CD4-positive, alpha-beta T cell treated with Interleukin-6 for 4 hours (primary cell): ENCODE measurements around the gene EXOC3L4.

Source experiments
- DNase-seq: peaks from one replicate; pipeline ENCODE4 v3.0.0-alpha.2; 2020; ENCODE audit warnings: mixed read lengths

The EXOC3L4 gene

DNA sequence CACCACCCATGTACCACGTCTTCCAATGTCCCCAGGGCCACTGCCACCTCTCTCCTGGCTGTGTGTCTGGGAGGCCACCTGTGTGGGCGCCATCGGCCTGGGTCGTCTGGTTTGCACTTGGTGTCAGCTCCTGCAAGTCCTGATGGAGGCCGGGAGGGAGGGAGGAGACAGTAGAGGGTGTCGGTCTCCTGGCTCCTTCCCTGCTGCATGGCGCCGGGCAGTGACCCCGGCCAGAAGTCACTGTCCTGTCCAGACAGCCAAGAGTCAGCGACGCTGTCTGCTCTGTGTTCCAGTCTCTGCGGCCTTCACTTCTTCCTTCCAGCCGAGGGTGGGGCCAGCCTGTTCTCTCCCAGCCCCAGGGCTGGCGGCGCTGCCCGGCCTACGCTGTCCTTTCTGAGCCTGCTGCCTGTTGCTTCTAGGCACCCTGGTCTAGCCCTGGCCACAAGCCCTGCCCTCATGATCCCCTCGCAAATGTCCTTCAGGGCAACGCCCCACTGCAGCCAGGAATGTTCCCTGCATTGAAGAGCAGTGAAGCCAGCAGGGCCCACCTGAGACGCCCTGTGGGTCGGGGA lies 23.5 kb upstream of the EXOC3L4 start:
- DNase-seq, result no peak

DNA sequence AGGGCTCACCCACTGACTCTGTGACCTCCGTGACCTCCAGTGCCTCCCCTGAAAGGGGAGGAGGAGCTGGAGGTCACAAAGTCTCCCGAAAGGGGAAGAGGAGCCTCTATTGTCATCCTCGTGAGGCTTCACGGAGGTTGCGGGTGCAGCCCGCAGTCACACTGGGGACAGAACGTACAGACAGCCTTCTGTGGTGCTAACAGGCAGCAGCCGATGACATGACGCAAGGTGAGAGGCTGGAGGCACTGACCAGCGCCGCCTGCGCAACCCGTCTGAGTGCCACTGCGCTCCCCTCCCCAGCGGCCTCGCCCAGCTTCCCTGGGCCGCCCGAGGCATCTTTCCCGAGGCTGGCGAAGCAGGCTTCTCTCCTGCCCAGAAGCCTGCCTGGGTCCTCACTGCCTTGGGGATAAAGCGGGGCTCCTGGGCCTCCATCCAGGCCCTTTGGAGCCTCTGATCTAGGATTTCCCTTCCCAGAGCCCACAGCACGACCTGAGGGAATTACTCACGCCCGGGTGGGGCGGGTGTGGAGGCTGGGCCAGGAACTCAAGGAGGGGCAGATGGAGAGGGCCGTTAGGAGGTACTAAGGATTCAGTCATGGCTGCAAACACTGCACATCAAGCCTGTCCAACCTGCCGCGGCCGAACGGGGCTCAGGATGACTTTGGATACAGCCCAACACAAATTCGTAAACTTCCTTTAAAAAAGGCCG lies 22.8 kb upstream of the EXOC3L4 start:
- DNase-seq, result no peak

DNA sequence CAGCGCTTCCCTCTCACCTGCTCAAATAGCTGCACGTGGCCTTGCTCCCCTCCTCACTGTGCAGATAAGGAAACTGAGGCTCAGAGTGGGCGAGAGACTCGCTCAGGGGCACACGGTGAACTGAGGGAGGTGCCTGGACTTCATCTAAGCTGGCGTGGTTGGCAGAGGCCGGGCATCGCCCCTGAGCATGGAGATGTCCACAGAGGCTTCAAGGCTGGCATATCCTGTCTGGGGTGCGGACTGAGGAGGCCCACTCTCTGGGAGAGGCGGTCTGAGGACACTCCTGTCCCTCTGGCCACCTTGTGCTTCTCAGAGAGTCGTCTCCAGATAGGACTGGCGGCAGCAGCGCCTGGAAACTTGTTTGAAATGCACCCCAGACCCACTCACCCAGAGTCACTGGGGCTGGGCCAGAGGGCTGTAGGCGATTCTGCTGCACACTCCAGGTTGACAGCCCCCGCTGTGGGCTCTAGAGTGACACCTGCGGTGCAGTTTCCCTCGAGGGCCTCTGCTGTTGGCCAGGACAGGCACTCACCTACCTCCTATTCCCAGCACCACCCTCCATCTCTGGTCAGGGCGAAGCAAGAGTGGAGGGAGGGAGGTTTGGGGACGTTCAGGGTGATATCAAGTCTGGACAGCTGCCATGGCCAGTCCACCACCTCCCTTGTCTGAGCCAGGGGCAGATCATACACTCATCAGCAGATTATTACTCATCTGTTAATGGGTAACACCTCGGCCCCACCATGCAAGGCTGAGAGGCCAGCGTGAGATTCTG lies 21.7 kb upstream of the EXOC3L4 start:
- no peak for DNase-seq

DNA sequence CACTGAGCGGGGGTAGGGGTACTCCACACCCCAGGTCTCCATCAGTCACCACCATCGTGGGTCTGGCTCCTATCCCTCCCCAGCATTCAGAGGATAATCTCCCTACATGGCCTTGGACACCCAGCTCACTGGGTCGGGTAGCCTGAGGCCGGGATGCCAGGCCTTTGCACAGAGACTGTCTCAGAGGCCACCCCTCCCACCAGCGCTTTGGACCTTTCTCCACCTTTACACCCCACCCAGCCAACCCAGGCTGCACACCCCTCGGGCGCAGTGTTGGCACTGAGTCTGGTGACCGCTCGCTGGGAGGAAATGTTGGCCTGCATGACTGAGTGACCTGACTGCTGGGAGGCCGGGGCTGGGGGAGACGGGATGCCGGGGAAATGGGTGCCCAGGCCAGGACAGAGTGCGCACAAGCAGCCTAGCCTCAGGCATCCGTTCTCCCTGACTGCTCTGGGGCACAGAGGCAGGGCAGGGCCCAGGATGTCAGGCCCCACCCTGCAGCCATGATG lies 21.1 kb upstream of the EXOC3L4 start:
- no peak for DNase-seq

GRCh38 chr14:103073876-103074728 lies 20.4 kb upstream of the EXOC3L4 start:
- DNase-seq, result no peak

- DNase-seq, result no peak
These were observed 19.7 kb upstream of the EXOC3L4 start for GRCh38 chr14:103074729-103075367.

DNA sequence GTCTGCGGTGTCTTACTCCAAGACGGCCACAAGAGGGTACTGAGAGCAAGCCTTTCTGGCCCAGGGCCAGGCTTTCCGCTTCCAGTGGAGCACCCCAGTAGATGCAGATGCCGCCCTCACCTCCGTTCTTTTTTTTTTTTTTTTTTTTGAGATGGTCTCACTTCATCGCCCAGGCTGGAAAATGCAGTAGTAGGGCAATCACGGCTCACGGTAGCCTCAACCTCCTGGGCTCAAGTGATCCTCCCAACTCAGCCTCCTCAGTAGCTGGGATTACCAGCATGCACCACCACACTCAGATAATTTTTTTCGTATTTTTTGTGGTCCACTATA lies 16.1 kb upstream of the EXOC3L4 start:
- DNase-seq, result peak; percentile 83

DNA sequence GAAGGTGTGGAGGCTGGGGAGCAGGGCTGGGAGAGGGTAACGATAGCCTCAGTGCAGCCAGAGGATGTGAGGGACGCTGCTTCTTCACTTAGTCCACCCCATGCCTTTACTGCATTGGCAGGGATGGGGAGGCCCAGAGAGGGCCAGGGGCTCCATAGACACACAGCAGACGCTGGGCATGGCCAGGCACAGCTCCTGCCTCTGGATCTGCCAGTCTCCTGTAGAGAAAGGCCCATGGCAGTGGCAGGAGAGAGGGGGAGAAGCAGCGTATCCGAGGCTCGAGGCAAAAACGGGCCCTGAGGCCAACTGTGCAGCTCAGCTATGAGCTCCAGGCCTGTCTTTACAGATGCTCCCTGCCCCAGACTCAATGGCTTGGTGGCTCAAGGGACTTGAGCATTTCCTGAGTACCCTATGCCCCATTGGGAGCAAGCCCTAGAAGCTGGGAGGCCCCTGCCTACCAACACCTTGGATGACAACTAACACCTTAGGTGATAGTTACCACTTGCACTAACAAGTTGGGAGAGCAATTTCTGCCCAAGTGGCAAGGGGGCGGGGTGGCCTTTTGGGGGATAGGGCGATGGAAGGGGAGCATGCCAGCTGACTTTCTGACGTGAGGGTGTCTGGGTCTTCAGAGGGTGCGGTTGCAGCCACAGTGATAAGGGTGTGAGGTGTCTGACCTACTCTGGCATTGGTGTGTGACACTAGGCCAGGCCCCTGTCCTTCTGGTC lies 15.5 kb upstream of the EXOC3L4 start:
- no peak for DNase-seq

- DNase-seq, result no peak
These were observed 12.6 kb upstream of the EXOC3L4 start for GRCh38 chr14:103081951-103082350.

DNA sequence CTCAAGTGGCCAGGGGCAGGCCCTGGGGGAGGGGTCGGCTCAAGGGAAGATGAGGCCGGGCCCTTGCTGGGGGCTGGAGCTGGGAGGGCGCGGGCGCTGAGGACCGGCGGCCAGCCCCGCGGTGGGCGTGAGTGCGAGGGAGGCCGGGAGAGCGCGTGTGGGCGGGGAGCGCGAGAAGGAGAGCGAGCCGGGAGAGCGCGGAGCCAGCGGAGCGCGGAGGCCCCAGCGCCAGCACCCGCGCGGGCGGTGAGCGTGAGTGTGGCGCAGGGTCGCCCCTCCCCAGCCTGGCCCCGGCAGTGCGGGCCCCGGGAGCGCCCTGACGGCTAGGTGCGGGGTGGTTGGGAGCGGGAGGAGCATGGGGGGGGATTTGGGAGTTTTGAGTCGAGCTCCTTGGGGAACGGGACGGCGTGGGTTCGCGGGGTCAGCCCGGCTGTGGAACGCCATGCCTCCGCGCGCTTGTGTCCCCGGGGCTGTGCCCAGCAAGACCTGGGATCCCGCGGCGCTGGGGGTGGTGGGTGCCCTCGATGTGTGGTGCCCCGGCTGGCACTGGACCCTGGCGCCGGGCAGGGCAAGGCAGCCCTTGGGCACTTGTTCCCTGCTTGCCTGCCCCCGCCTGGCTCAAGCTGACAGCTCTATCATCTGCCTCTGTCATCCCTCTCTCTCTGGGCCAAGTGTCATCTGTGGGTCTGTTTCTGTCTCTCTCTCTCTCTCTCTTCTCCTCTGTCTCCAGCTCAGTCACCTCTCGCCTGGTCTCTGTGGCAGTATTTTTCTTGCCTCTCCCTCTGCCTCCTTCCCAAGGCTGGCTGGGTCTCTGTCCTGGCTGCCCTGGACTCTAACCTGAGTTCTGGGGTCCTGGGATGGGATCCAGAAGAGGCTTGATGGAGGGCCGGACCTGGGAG lies 10.3 kb upstream of the EXOC3L4 start, which contains the start of gene LBHD2:
Gene LBHD2, plus strand, starts transcription at position 190 of the 899 bp plus-strand sequence. CDS start 1,803 bp downstream, outside the sequence.
- DNase-seq, result no peak

GRCh38 chr14:103085106-103086091 lies 9.1 kb upstream of the EXOC3L4 start:
- no peak for DNase-seq

- DNase-seq, result no peak
These were observed 7.7 kb upstream of the EXOC3L4 start for GRCh38 chr14:103086771-103087342.

DNA sequence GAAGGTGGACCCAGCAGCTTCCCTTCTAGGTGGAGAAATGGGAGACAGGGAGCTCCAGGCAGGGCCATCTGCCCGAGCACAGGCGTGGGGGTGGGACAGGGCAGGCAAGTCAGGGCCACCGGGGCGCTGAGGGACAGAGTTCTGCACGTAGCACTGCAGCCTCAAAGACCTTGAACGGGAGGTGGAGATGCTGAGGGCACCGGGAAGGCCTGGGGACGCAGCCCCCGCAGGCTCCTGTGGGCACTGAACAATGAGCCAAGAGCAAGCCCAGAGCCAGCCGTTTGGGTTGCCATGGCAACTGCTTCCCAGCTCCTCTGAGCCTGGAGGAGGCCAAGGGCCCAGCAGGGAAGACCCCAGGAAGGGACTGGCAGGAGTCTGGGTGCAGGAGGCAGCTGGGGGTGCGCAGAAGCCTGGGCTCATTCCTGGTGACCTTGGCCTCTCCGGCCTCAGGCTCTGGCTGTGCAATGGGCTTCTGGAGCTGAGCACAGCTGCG lies 7.1 kb upstream of the EXOC3L4 start:
- DNase-seq, result no peak

DNA sequence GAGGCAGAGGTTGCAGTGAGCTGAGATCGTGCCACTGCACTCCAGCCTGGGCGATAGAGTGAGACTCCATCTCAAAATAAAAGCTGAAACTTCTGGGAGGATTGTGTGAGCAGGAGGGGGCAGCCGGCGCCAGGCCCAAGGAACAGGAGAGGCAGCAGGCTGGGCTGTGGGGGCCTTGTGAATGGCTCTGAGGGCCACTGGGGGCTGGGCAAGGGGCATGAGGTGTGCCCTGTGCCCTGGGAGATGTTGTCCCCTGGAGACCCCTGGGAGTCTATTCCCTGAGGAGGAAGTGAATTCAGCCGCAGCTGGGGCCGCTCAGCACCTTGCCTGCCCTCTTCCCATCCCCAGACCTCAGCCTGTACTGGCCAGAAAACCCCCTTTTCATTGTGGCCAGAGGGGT lies 5.6 kb upstream of the EXOC3L4 start:
- DNase-seq, result no peak

GRCh38 chr14:103089386-103090335 lies 4.9 kb upstream of the EXOC3L4 start:
- no peak for DNase-seq

- no peak for DNase-seq
These were observed 4.0 kb upstream of the EXOC3L4 start for GRCh38 chr14:103090481-103091020.
